Activated T-cell treated with anti-CD3 and anti-CD28 coated beads, Interleukin-2, amount 50 U/mL, for 72 hours (primary cell): ENCODE data around the gene UBR2. TPM values are rescaled to one million over a fixed set of nuclear protein-coding genes. Genes with fewer than 3 reads are reported as not detected.
A peak's percentile ranks its signal among the peaks of the same experiment; 100 is the strongest.
"Not testable (repeated sequence)": the region's sequence is repeated elsewhere in the genome, so short reads cannot be mapped to it uniquely, and the experiment has no call there.

Experiments used
- ATAC-seq, 2 donors: fragments of 150-1000 bp; cut with Tn5 transposase; replicated peaks in 1 of 2; 2 replicates each; pipeline ENCODE4 v1.10.0; 2021; ENCODE audit warnings: moderate library complexity in 2 of 2, mild to moderate bottlenecking in 1 of 2
- DNase-seq, 2 donors: peaks; one replicate each; pipeline ENCODE4 v3.0.0; 2021 to 2022; ENCODE audit warnings: mixed read lengths in 1 of 2
- H3K27ac Mint-ChIP-seq: one replicate; pipeline ENCODE4 v1.8.0; 2022; ENCODE audit warnings: mild to moderate bottlenecking, moderate library complexity, mixed read lengths
- H3K27me3 Mint-ChIP-seq: one replicate; pipeline ENCODE4 v1.8.0; 2022; ENCODE audit warnings: low read depth, mixed read lengths
- H3K36me3 Mint-ChIP-seq, 2 donors: one replicate each; pipeline ENCODE4 v1.8.0; 2022; ENCODE audit warnings: mixed read lengths in 2 of 2, mild to moderate bottlenecking in 1 of 2; ENCODE audit not compliant: insufficient read depth in 2 of 2
- H3K4me1 Mint-ChIP-seq: one replicate; pipeline ENCODE4 v1.8.0; 2022; ENCODE audit warnings: low read depth, mixed read lengths
- H3K4me3 Mint-ChIP-seq, 2 donors: one replicate each; pipeline ENCODE4 v1.8.0; 2022; ENCODE audit warnings: mild to moderate bottlenecking in 2 of 2, mixed read lengths in 2 of 2, moderate library complexity in 2 of 2
- H3K9me3 Mint-ChIP-seq, 2 donors: one replicate each; pipeline ENCODE4 v1.8.0; 2022; ENCODE audit warnings: mixed read lengths in 2 of 2
- total RNA-seq, 2 donors: library from RNA; stranded (reverse); gene quantifications; one replicate each; pipeline ENCODE4 v1.2.3, GENCODE V29; 2022

UBR2 gene
- total RNA-seq, 2 donors from 2014 or later: 33.9 to 36.9 TPM

- not testable (repeated sequence) for H3K27ac Mint-ChIP-seq, H3K4me1 Mint-ChIP-seq, DNase-seq, H3K9me3 Mint-ChIP-seq, H3K27me3 Mint-ChIP-seq, ATAC-seq, H3K4me3 Mint-ChIP-seq
- H3K36me3 Mint-ChIP-seq: peaks cover 2 to 15% of the 10 kb centered on the region in 2 donors
These were observed 40.9 kb downstream of the UBR2 start for GRCh38 chr6:42604699-42605098.

GRCh38 chr6:42610416-42610815, 46.6 kb downstream of the UBR2 start:
- Mint-ChIP-seq H3K27ac (no peak overlapping the region), H3K36me3 (peaks cover 3 to 11% of the 10 kb centered on the region in 2 donors), H3K4me3 (no peak overlapping the region), H3K4me1 (peaks cover 12% of the 10 kb centered on the region), H3K9me3 (no peaks in the 10 kb centered on the region), H3K27me3 (no peaks in the 10 kb centered on the region)
- ATAC-seq (peak; percentile 72 to 96), DNase-seq (no peak)

- H3K27me3 Mint-ChIP-seq: no peaks in the 10 kb centered on the region
- ATAC-seq (no peak), DNase-seq (no peak)
- no peak overlapping the region for H3K27ac Mint-ChIP-seq
- peaks cover 1 to 14% of the 10 kb centered on the region in 2 donors for H3K36me3 Mint-ChIP-seq
- peaks cover 30% of the 10 kb centered on the region for H3K4me1 Mint-ChIP-seq
- H3K4me3 Mint-ChIP-seq: no peak overlapping the region
- H3K9me3 Mint-ChIP-seq: no peaks in the 10 kb centered on the region
These were observed 51.7 kb downstream of the UBR2 start for GRCh38 chr6:42615518-42615917.

GRCh38 chr6:42616716-42617115, 52.9 kb downstream of the UBR2 start:
- Mint-ChIP-seq H3K36me3 (peaks cover 0 to 20% of the 10 kb centered on the region in 2 donors), H3K27me3 (no peaks in the 10 kb centered on the region), H3K9me3 (no peaks in the 10 kb centered on the region), H3K4me1 (peaks cover 28% of the 10 kb centered on the region), H3K27ac (peak overlapping the region; percentile 74), H3K4me3 (peak overlapping the region in 1 of 2 donors; percentile 46)
- ATAC-seq (peak; percentile 96), DNase-seq (peak; percentile 25 to 42)

GRCh38 chr6:42618105-42618504, 54.3 kb downstream of the UBR2 start:
- H3K27ac Mint-ChIP-seq: peak overlapping the region; percentile 20

GRCh38 chr6:42618686-42619085, 54.9 kb downstream of the UBR2 start:
- Mint-ChIP-seq H3K4me3 (no peak overlapping the region), H3K4me1 (peaks cover 28% of the 10 kb centered on the region), H3K36me3 (peaks cover 0 to 20% of the 10 kb centered on the region in 2 donors), H3K9me3 (no peaks in the 10 kb centered on the region), H3K27me3 (no peaks in the 10 kb centered on the region), H3K27ac (peak overlapping the region; percentile 20)
- DNase-seq (peak; percentile 4 to 8), ATAC-seq (peak; percentile 44 to 65)

More at GRCh38 chr6:42618105-42618504, 54.3 kb downstream of the UBR2 start:
- peaks cover 0 to 20% of the 10 kb centered on the region in 2 donors for H3K36me3 Mint-ChIP-seq
- H3K9me3 Mint-ChIP-seq: no peaks in the 10 kb centered on the region
- no peak overlapping the region for H3K4me3 Mint-ChIP-seq
- no peak for ATAC-seq
- H3K27me3 Mint-ChIP-seq: no peaks in the 10 kb centered on the region
- peaks cover 28% of the 10 kb centered on the region for H3K4me1 Mint-ChIP-seq
- no peak for DNase-seq

- DNase-seq (no peak), ATAC-seq (no peak)
- no peak overlapping the region for H3K27ac Mint-ChIP-seq
- no peak overlapping the region for H3K4me3 Mint-ChIP-seq
- H3K4me1 Mint-ChIP-seq: peaks cover 28% of the 10 kb centered on the region
- H3K27me3 Mint-ChIP-seq: no peaks in the 10 kb centered on the region
- H3K9me3 Mint-ChIP-seq: no peaks in the 10 kb centered on the region
- H3K36me3 Mint-ChIP-seq: peaks cover 0 to 23% of the 10 kb centered on the region in 2 donors
These were observed 56.1 kb downstream of the UBR2 start for GRCh38 chr6:42619963-42620362.

- no peak for DNase-seq
- no peak for ATAC-seq
- Mint-ChIP-seq H3K4me3 (no peak overlapping the region), H3K36me3 (peaks cover 0 to 14% of the 10 kb centered on the region in 2 donors), H3K27me3 (no peaks in the 10 kb centered on the region), H3K4me1 (no peaks in the 10 kb centered on the region), H3K9me3 (no peaks in the 10 kb centered on the region), H3K27ac (no peak overlapping the region)
These were observed 60.8 kb downstream of the UBR2 start for GRCh38 chr6:42624601-42625000.

GRCh38 chr6:42627044-42627443, 63.2 kb downstream of the UBR2 start:
- no peak for ATAC-seq
- H3K27me3 Mint-ChIP-seq: no peaks in the 10 kb centered on the region
- peaks cover 0 to 6% of the 10 kb centered on the region in 2 donors for H3K36me3 Mint-ChIP-seq
- no peak overlapping the region for H3K27ac Mint-ChIP-seq
- no peaks in the 10 kb centered on the region for H3K4me1 Mint-ChIP-seq
- no peak overlapping the region for H3K4me3 Mint-ChIP-seq
- H3K9me3 Mint-ChIP-seq: no peaks in the 10 kb centered on the region
- DNase-seq: no peak

GRCh38 chr6:42627674-42628073, 63.8 kb downstream of the UBR2 start:
- DNase-seq (no peak), ATAC-seq (no peak)
- Mint-ChIP-seq H3K4me1 (no peaks in the 10 kb centered on the region), H3K27ac (peak overlapping the region; percentile 9), H3K4me3 (no peak overlapping the region), H3K9me3 (no peaks in the 10 kb centered on the region), H3K36me3 (peaks cover 0 to 6% of the 10 kb centered on the region in 2 donors), H3K27me3 (no peaks in the 10 kb centered on the region)

- no peaks in the 10 kb centered on the region for H3K4me1 Mint-ChIP-seq
- no peak overlapping the region for H3K4me3 Mint-ChIP-seq
- peaks cover 0 to 12% of the 10 kb centered on the region in 2 donors for H3K36me3 Mint-ChIP-seq
- H3K27ac Mint-ChIP-seq: peak overlapping the region; percentile 70
- ATAC-seq (no peak), DNase-seq (no peak)
- no peaks in the 10 kb centered on the region for H3K27me3 Mint-ChIP-seq
- H3K9me3 Mint-ChIP-seq: no peaks in the 10 kb centered on the region
These were observed 64.8 kb downstream of the UBR2 start for GRCh38 chr6:42628604-42629003.

- Mint-ChIP-seq H3K27ac (peak overlapping the region; percentile 81), H3K4me3 (peak overlapping the region in 1 of 2 donors; percentile 45), H3K27me3 (no peaks in the 10 kb centered on the region), H3K4me1 (no peaks in the 10 kb centered on the region), H3K36me3 (peaks cover 0 to 11% of the 10 kb centered on the region in 2 donors), H3K9me3 (no peaks in the 10 kb centered on the region)
- DNase-seq (peak in 1 of 2 donors; percentile 5), ATAC-seq (no peak)
These were observed 66.0 kb downstream of the UBR2 start for GRCh38 chr6:42629845-42630244.

- peaks cover 10 to 26% of the 10 kb centered on the region in 2 donors for H3K36me3 Mint-ChIP-seq
- DNase-seq (no peak), ATAC-seq (peak; percentile 50 to 87)
- H3K27ac Mint-ChIP-seq: peak overlapping the region; percentile 86
- peaks cover 16% of the 10 kb centered on the region for H3K4me1 Mint-ChIP-seq
- H3K4me3 Mint-ChIP-seq: peak overlapping the region; percentile 23 to 77
- no peaks in the 10 kb centered on the region for H3K9me3 Mint-ChIP-seq
- H3K27me3 Mint-ChIP-seq: no peaks in the 10 kb centered on the region
These were observed 73.9 kb downstream of the UBR2 start for GRCh38 chr6:42637681-42638080.

GRCh38 chr6:42642794-42643193, 79.0 kb downstream of the UBR2 start:
- DNase-seq (no peak), ATAC-seq (no peak)
- Mint-ChIP-seq H3K4me3 (no peak overlapping the region), H3K27me3 (no peaks in the 10 kb centered on the region), H3K4me1 (peaks cover 9% of the 10 kb centered on the region), H3K9me3 (no peaks in the 10 kb centered on the region), H3K36me3 (peaks cover 3 to 9% of the 10 kb centered on the region in 2 donors), H3K27ac (no peak overlapping the region)
